DMS 273 (cell line): Measurements from ENCODE around the gene RHBDL2.
"Not testable (repeated sequence)": the region's sequence is repeated elsewhere in the genome, so short reads cannot be mapped to it uniquely, and the experiment has no call there.

ENCODE experiments used
- DNase-seq: peaks from one replicate; lab custom pipeline; 2025; ENCODE audit not compliant: unreplicated experiment; lab: John Stamatoyannopoulos, UW

RHBDL2 gene

GRCh38 chr1:38885092-38885491 is 56.5 kb downstream of the RHBDL2 start:
- no peak for DNase-seq

- no peak for DNase-seq
Measured at GRCh38 chr1:38881487-38881886, 60.1 kb downstream of the RHBDL2 start, which contains the start of gene GJA9. Gene GJA9, minus strand, starts transcription at chr1:38881587. Its CDS starts 5,489 bp downstream, at chr1:38876098.

- DNase-seq, result no peak
Measured at GRCh38 chr1:38875811-38876210, 65.8 kb downstream of the RHBDL2 start.

GRCh38 chr1:38873027-38873969 is 68.3 kb downstream of the RHBDL2 start, which contains the start of gene MYCBP:
Gene MYCBP, minus strand, starts transcription at chr1:38873348. Its CDS starts 43 bp downstream, at chr1:38873305.
- DNase-seq, result peak; percentile 100

DNA sequence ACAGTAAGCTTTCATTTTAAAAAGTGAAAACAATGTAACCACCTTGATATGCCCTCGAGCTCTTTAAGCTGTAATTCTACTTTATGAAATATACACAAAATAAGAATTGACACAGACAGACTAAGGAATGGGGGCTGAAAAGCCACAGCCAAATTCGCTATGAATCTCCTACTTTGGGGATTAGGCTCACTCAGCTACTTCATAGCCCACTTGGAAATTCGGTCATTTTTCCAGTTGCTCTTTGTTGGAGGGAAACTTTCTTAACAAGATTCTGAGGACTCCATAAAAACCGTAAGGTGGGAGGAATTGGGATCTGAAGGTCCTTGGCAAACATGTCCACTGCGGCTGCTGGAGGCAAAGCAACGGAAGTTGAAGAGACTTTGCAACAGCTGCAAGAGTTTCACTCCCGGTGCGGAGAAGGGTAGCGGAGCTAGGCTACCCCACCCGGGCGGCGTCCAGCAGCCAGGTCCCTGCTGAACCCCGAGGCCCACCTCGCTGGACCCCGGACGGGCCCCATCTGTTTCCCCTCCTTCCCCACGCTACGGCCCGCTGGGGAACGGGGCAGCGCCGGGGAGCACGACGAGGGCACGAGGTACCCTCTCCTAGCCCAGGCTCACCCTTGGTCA is 69.1 kb downstream of the RHBDL2 start:
- peak; percentile 98 for DNase-seq

GRCh38 chr1:38870996-38871395 is 70.6 kb downstream of the RHBDL2 start:
- no peak for DNase-seq

DNA sequence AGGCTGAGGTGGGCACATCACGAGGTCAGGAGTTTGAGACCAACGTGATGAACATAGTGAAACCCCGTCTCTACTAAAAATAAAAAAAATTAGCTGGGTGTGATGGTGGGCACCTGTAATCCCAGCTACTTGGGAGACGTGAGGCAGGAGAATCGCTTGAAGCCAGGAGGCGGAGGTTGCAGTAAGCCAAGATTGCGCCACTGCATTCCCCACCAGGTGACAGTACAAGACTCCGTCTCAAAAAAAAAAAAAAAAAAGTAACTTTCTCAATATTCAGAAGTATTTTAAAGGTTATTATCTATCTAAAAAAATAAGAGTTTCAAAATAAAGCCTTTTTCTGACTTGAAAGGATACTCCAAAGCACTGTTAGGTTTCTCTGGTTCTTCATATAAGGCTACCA is 74.4 kb downstream of the RHBDL2 start:
- no peak for DNase-seq

- DNase-seq, result no peak
Measured at GRCh38 chr1:38865112-38865715, 76.4 kb downstream of the RHBDL2 start.

DNA sequence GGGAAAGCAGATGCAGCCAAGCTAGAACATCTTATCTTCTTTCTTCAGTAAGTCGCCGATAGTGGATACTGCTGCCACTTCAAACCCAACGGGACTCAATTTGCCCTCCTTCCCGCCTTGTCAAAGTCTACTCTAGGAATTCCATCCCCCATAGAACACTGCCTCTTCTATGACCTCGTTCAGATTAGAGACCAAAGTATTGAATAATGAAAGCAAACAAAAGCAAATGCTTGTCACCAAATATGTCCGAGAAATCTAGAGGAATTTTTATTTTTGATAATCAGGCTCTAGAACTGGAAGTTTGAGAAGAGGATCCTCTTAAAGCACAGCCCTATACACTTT is 81.2 kb downstream of the RHBDL2 start:
- DNase-seq, result peak; percentile 97

GRCh38 chr1:38859561-38860453 is 81.8 kb downstream of the RHBDL2 start, which contains the start of gene RRAGC:
Gene RRAGC, minus strand, starts transcription at chr1:38859772. Its CDS starts 126 bp downstream, at chr1:38859646.
- DNase-seq, result peak; percentile 100

DNA sequence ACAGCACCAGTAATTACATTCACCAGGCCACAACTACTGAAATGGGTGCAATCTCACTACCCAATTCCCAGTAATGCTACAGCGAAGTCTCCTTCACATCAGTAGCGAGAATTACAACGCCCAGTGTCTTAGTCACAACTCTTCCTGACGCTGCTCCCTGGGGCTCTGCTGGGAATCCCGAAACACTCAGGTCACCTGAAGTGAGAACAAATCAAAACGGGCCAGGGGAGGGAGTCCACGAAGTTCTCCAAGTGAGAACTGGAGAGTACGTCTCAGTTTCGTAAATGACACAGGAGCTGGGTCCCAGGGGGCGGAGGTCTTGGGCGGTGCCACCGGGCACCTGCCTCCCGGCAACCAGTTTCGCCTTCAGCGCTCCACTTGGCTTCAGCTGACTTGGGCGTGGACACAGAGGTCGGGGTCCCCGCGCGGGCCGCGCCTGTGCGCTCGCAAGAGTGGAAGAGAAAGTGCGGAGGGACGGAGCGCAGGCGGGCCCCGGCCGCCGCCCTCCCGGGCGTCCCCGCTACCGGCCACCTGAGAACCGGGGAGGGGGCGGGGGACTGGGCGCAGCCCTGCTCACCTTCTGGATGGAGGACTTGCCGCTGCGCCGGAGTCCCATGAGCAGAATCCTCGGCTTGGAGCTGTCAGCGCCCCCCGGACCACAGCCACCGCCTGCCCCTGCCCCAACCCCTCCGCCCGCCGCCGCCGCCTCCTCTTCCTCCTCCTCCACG is 82.6 kb downstream of the RHBDL2 start:
- DNase-seq, result peak; percentile 99

DNA sequence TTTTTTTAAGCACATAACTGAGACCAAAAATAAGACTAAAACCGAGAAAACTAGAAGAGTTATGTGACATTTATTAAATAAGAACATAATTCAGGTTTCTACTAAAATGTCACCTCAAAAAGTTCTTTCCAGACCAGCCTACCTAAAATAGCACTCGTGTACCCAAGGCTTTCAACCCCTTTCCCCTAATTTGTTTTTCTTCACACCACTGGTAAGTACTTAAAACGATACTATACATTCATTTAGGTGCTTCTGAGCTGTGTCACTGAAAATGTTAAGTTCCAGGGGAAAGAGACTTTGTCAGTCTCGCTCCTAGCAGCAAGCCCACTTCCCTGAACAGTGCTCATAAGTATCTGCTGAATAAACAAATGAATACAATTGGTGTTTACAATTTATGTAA is 88.8 kb downstream of the RHBDL2 start:
- no peak for DNase-seq

- DNase-seq, result no peak
Measured at GRCh38 chr1:38848071-38848470, 93.6 kb downstream of the RHBDL2 start.

DNA sequence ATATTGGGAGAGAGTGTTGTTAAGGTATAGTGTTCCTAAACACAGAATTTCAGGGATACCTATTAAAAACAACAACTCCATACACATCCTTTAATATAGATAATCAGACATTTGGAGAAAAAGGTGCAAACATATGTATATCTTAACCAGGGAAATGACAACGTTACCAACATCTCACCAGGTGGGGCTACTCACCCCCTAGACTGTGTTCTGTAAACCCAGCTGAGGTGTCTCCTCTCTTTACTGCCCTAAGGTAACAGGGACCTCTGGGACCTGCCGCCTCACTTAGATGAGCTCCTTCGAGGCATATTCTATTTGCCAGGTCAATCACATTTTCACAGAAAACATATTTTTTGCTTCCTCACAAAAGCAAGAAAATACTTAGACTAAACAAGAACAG is 95.4 kb downstream of the RHBDL2 start:
- DNase-seq, result peak; percentile 87

DNA sequence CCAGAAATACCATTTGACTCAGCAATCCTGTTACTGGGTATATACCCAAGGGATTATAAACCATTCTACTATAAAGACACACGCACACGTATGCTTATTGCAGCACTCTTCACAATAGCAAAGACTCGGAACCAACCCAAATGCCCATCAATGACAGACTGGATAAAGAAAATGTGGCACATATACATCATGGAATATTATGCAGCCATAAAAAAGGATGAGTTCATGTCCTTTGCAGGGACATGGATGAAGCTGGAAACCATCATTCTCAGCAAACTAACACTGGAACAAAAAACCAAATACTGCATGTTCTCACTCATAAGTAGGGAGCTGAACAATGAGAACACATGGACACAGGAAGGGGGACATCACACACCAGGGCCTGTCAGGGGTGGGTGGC is 96.5 kb downstream of the RHBDL2 start:
- DNase-seq, result not testable (repeated sequence)

DNA sequence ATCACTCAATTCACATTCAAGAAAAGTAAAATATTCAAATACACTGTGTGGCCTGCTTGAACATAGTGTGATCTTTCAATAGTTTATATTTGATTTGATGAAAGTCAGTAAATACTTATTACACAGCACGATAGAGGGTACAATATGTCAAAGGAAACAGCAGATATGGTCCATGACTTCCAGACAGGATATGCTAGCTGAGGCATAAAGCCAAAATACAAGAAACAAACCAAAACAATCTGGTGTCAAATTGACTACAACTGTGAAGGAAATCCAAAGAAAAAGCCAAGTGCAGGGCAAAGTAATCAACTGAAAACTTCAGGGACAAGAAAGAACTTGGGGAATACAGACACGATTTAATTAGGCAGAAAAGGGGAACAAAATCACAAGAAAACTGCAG is 101.3 kb downstream of the RHBDL2 start:
- no peak for DNase-seq

GRCh38 chr1:38839363-38839762 is 102.3 kb downstream of the RHBDL2 start:
- no peak for DNase-seq

DNA sequence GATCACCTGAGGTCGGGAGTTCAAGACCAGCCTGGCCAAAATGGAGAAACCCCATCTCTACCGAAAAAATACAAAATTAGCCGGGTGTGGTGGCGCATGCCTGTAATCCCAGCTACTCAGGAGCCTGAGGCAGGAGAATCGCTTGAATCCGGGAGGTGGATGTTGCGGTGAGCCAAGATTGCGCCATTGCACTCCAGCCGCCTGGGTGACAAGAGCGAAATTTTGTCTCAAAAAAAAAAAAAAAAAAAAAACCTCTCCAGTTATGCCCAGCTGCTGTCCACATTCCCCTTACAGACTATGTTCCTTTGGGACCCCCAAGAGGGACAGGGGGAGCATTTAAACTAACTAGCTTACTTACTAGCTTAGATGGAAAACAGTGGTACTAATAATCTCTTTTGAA is 105.3 kb downstream of the RHBDL2 start:
- not testable (repeated sequence) for DNase-seq
